ENCODE results near the gene DTHD1.

GRCh38 chr4:36323816-36324419 lies 42.5 kb downstream of the DTHD1 start:
- TF ChIP-seq CTCF (conservative IDR thresholded peaks at IDR 0.05; ENCODE audit: low read depth, low read length) (no peak), EZH2phosphoT487 (IDR thresholded peaks at IDR 0.05; ENCODE audit: borderline replicate concordance, low read length) (no peak), EZH2 (IDR thresholded peaks at IDR 0.05; ENCODE audit: low read length, unreplicated experiment) (no peak)

Measured in PC-3 (cell line).